Measurements from ENCODE around the gene KPNB1. TPM values are rescaled to one million over a fixed set of nuclear protein-coding genes. Genes with fewer than 3 reads are reported as not detected.

The KPNB1 gene
- total RNA-seq, 2 experiments from 2014 or later, result 232 to 453 TPM

DNA sequence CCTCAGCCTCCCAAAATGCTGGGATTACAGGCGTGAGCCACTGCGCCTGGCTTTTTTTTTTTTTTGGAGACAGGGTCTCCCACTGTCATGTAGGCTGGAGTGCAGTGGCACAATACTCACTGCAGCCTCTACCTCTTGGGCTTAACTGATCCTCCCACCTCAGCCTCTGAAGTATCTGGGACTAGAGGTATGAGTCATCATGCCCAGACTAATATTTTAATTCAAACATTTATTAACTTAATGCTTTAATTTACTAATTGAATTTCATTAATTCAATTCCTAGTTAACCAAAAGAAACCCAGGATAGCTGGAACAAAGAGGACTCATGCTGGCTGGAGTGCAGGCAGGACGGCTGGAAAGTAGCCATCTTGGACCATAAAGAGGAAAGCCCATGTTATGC is 14.0 kb upstream of the KPNB1 start:
- no peak for TF ChIP-seq EZH2phosphoT487 (IDR thresholded peaks at IDR 0.05; ENCODE audit: borderline replicate concordance, low read depth, low read length)
- TF ChIP-seq CTCF (conservative IDR thresholded peaks at IDR 0.05; ENCODE audit: low read length), result no peak
- no TSS peak for BruUV-seq (replicated peaks)
- DNase-seq (ENCODE audit: low spot score), result no peak
- CTCF ChIA-PET (ENCODE audit: unreplicated experiment), result no interaction called here
- Histone ChIP-seq H3K79me2 (ENCODE audit: insufficient read depth, low read depth, low read length) (no peaks in the 10 kb centered on the region), H3K27ac (ENCODE audit: low read depth, low read length, poor library complexity, severe bottlenecking) (no peak overlapping the region), H3K4me3 (ENCODE audit: low read depth, low read length, poor library complexity, severe bottlenecking) (no peak overlapping the region), H2AFZ (ENCODE audit: low read length) (no peak overlapping the region), H3K9me3 (ENCODE audit: low read length) (no peaks in the 10 kb centered on the region), H3K9me2 (ENCODE audit: insufficient read depth, low read length) (no peaks in the 10 kb centered on the region), H3K4me1 (ENCODE audit: insufficient read depth, low read length, poor library complexity, severe bottlenecking) (no peaks in the 10 kb centered on the region), H4K20me1 (ENCODE audit: insufficient read depth, low read length) (no peaks in the 10 kb centered on the region), H3K4me2 (ENCODE audit: low read length) (no peak overlapping the region), H3K36me3 (ENCODE audit: insufficient read depth, low read length) (peaks cover 8% of the 10 kb centered on the region)
- intact Hi-C loops (cut with micrococcal nuclease; ENCODE audit: unreplicated experiment), result no loop called here
- POLR2A ChIA-PET, result no interaction called here

- Histone ChIP-seq H3K9me3 (ENCODE audit: low read length) (no peaks in the 10 kb centered on the region), H3K79me2 (ENCODE audit: insufficient read depth, low read depth, low read length) (no peaks in the 10 kb centered on the region), H3K4me1 (ENCODE audit: insufficient read depth, low read length, poor library complexity, severe bottlenecking) (peaks cover 4% of the 10 kb centered on the region), H3K36me3 (ENCODE audit: insufficient read depth, low read length) (peaks cover 8% of the 10 kb centered on the region), H3K4me3 (ENCODE audit: low read depth, low read length, poor library complexity, severe bottlenecking) (no peak overlapping the region), H2AFZ (ENCODE audit: low read length) (no peak overlapping the region), H3K27ac (ENCODE audit: low read depth, low read length, poor library complexity, severe bottlenecking) (no peak overlapping the region), H3K4me2 (ENCODE audit: low read length) (no peak overlapping the region), H4K20me1 (ENCODE audit: insufficient read depth, low read length) (no peaks in the 10 kb centered on the region), H3K9me2 (ENCODE audit: insufficient read depth, low read length) (no peaks in the 10 kb centered on the region)
- TF ChIP-seq EZH2phosphoT487 (IDR thresholded peaks at IDR 0.05; ENCODE audit: borderline replicate concordance, low read depth, low read length) (no peak), CTCF (conservative IDR thresholded peaks at IDR 0.05; ENCODE audit: low read length) (no peak)
- intact Hi-C loops (cut with micrococcal nuclease; ENCODE audit: unreplicated experiment), result no loop called here
- DNase-seq (ENCODE audit: low spot score), result no peak
- POLR2A ChIA-PET, result no interaction called here
- no TSS peak for BruUV-seq (replicated peaks)
- CTCF ChIA-PET (ENCODE audit: unreplicated experiment), result no interaction called here
These were observed 13.3 kb upstream of the KPNB1 start for GRCh38 chr17:47636273-47637030.

DNA sequence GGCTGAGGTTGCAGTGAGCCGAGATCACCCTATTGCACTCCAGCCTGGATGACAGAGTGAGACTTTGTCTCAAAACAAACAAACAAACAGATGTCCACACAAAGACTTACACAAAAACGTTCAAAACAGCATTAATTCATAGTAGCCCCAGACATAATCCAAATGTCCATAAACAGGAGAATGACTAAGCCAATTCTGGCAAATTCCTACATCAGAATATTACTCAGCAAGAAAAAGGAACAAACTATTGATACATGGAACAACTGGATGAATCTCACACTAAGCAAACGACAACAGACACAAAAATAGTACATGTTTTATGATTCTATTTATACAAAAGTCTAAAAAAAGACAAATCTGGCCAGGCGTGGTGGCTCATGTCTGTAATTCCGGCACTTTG is 10.8 kb upstream of the KPNB1 start:
- no peaks in the 10 kb centered on the region for H3K9me3 ChIP-seq (ENCODE audit: low read length)
- H3K9me2 ChIP-seq (ENCODE audit: insufficient read depth, low read length), result no peaks in the 10 kb centered on the region
- H3K27ac ChIP-seq (ENCODE audit: low read depth, low read length, poor library complexity, severe bottlenecking), result no peak overlapping the region
- DNase-seq (ENCODE audit: low spot score), result no peak
- H3K4me3 ChIP-seq (ENCODE audit: low read depth, low read length, poor library complexity, severe bottlenecking), result no peak overlapping the region
- H4K20me1 ChIP-seq (ENCODE audit: insufficient read depth, low read length), result no peaks in the 10 kb centered on the region
- H3K4me2 ChIP-seq (ENCODE audit: low read length), result no peak overlapping the region
- H3K36me3 ChIP-seq (ENCODE audit: insufficient read depth, low read length), result peaks cover 8% of the 10 kb centered on the region
- no peaks in the 10 kb centered on the region for H3K79me2 ChIP-seq (ENCODE audit: insufficient read depth, low read depth, low read length)
- peaks cover 23% of the 10 kb centered on the region for H3K4me1 ChIP-seq (ENCODE audit: insufficient read depth, low read length, poor library complexity, severe bottlenecking)
- TF ChIP-seq EZH2phosphoT487 (IDR thresholded peaks at IDR 0.05; ENCODE audit: borderline replicate concordance, low read depth, low read length), result no peak
- TF ChIP-seq CTCF (conservative IDR thresholded peaks at IDR 0.05; ENCODE audit: low read length), result no peak
- no peak overlapping the region for H2AFZ ChIP-seq (ENCODE audit: low read length)
- POLR2A ChIA-PET, result interaction anchor here (0.7 kb wide), 1 partner anchor 341 kb away, joined by 5 read pairs; no protein-coding TSS in a partner anchor
- no TSS peak for BruUV-seq (replicated peaks)
- CTCF ChIA-PET (ENCODE audit: unreplicated experiment), result no interaction called here
- intact Hi-C loops (cut with micrococcal nuclease; ENCODE audit: unreplicated experiment), result no loop called here
